ENCODE measurements around the gene SLC2A1.

DNA sequence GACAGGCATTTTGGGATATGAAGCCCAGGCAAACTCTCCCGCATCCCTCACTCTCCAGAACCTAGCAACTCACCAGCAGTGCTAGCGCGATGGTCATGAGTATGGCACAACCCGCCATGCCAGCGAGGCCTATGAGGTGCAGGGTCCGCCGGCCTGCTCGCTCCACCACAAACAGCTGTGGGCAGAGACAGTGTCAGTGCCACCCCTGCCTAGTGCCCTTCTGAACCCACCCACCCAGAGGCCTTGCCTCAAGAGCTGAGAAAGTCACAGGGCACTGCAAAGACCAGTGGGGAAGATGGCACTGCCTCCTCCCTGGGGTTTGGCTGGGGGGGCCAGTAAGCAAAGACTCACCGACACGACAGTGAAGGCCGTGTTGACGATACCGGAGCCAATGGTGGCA lies 29.8 kb downstream of the SLC2A1 start:
- TF ChIP-seq TAF1 (IDR thresholded peaks at IDR 0.05; ENCODE audit: borderline replicate concordance, low read depth, low read length) (no peak), POLR2A (IDR thresholded peaks at IDR 0.05; ENCODE audit: low read depth, low read length) (no peak)
